B cell (primary cell): ENCODE measurements around the gene TMEM150A. TPM values are rescaled to one million over a fixed set of nuclear protein-coding genes. Genes with fewer than 3 reads are reported as not detected.

Experiments
- ATAC-seq: fragments of 200-7000 bp; cut with Tn5 transposase; one replicate; pipeline ENCODE4 v1.10.0; 2021; ENCODE audit warnings: low read depth, mild to moderate bottlenecking, moderate number of reproducible peaks, moderate library complexity
- CTCF ChIA-PET: fragments of 350-600 bp; sonication (Branson Sonifier 250); formaldehyde crosslinking; loops from one replicate; lab custom pipeline; 2021; ENCODE audit warnings: antibody characterized with exemption, inconsistent platforms; lab: Charles Lee
- POLR2A ChIA-PET: fragments of 350-600 bp; sonication (Branson Sonifier 250); formaldehyde crosslinking; loops from one replicate; lab custom pipeline; 2021; ENCODE audit warnings: antibody characterized with exemption; lab: Charles Lee
- DNase-seq: peaks from one replicate; pipeline ENCODE4 v3.0.0; 2013
- H2AFZ ChIP-seq: 2 replicates; pipeline ENCODE4 v1.6.1; 2012; ENCODE audit warnings: mild to moderate bottlenecking, low read depth, low read length; ENCODE audit not compliant: insufficient read depth, poor library complexity, severe bottlenecking
- H3K27ac ChIP-seq, 2 donors: 1 replicate in 1 of 2; 2 replicates in 1 of 2; pipeline ENCODE4 v1.5.1; 2012 to 2013; ENCODE audit warnings: low read length in 2 of 2, mild to moderate bottlenecking in 2 of 2, moderate library complexity in 1 of 2
- H3K27me3 ChIP-seq, 4 experiments: fragments of 200-600 bp in 1 of 4; sonication (generic) in 1 of 4; replicated peaks in 1 of 4; 1 replicate in 2 of 4; 2 replicates in 2 of 4; pipeline versions ENCODE4 v1.6.1 to v1.7.0; 2013 to 2016; ENCODE audit warnings: low read length in 3 of 4, mild to moderate bottlenecking in 2 of 4, mixed read lengths in 1 of 4, moderate library complexity in 1 of 4; ENCODE audit not compliant: insufficient read depth in 4 of 4, control insufficient read depth in 3 of 4; ENCODE audit errors: control extremely low read depth in 1 of 4
- H3K36me3 ChIP-seq, 2 experiments: replicated peaks in 1 of 2; 1 replicate in 1 of 2; 2 replicates in 1 of 2; pipeline versions ENCODE4 v1.6.1 to v1.7.1; 2013; ENCODE audit warnings: low read length in 1 of 2; ENCODE audit not compliant: insufficient read depth in 2 of 2, control insufficient read depth in 1 of 2; ENCODE audit errors: control extremely low read depth in 1 of 2, extremely low read depth in 1 of 2
- H3K4me1 ChIP-seq, 2 donors: fragments of 200-600 bp in 1 of 2; sonication (generic) in 1 of 2; 1 replicate in 1 of 2; 2 replicates in 1 of 2; pipeline versions ENCODE4 v1.5.1 to v1.6.1; 2013 to 2017; ENCODE audit warnings: low read length in 2 of 2; ENCODE audit not compliant: control insufficient read depth in 2 of 2, insufficient read depth in 2 of 2
- H3K4me2 ChIP-seq: replicated peaks from 2 replicates; pipeline ENCODE3; 2012; ENCODE audit warnings: mild to moderate bottlenecking, low read depth, low read length; ENCODE audit not compliant: poor library complexity, severe bottlenecking
- H3K4me3 ChIP-seq, 5 experiments: fragments of 200-600 bp in 1 of 5; sonication (generic) in 1 of 5; 1 replicate in 3 of 5; 2 replicates in 2 of 5; pipeline versions ENCODE4 v1.5.1 to v1.7.0; 2011 to 2016; ENCODE audit warnings: low read length in 4 of 5, mild to moderate bottlenecking in 4 of 5, low read depth in 2 of 5, control low read depth in 1 of 5, moderate library complexity in 1 of 5; ENCODE audit not compliant: insufficient read depth in 1 of 5; ENCODE audit errors: control extremely low read depth in 1 of 5, extremely low read depth in 1 of 5
- H3K79me2 ChIP-seq: fragments of 200-600 bp; sonication (generic); one replicate; pipeline ENCODE4 v1.6.0; 2016; ENCODE audit warnings: low read length; ENCODE audit not compliant: control insufficient read depth, insufficient read depth
- H3K9ac ChIP-seq: fragments of 200-600 bp; sonication (generic); 2 replicates; pipeline ENCODE4 v1.6.1; 2017; ENCODE audit warnings: mild to moderate bottlenecking, low read length, moderate library complexity
- H3K9me3 ChIP-seq, 3 donors: one replicate each; pipeline versions ENCODE4 v1.6.1 to v1.7.1; 2013; ENCODE audit warnings: low read length in 2 of 3; ENCODE audit not compliant: control insufficient read depth in 2 of 3, insufficient read depth in 1 of 3; ENCODE audit errors: control extremely low read depth in 1 of 3
- H4K20me1 ChIP-seq: 2 replicates; pipeline ENCODE4 v1.6.0; 2012; ENCODE audit warnings: mild to moderate bottlenecking, low read length; ENCODE audit not compliant: insufficient read depth, control insufficient read depth, poor library complexity, severe bottlenecking
- H3K27ac Mint-ChIP-seq: one replicate; pipeline ENCODE4 v1.8.0; 2021; ENCODE audit warnings: mixed read lengths
- H3K27me3 Mint-ChIP-seq: one replicate; pipeline ENCODE4 v1.8.0; 2021; ENCODE audit warnings: mixed read lengths
- H3K4me1 Mint-ChIP-seq: one replicate; pipeline ENCODE4 v1.8.0; 2021; ENCODE audit warnings: mixed read lengths
- H3K4me3 Mint-ChIP-seq: one replicate; pipeline ENCODE4 v1.8.0; 2021; ENCODE audit warnings: mixed read lengths
- H3K9me3 Mint-ChIP-seq: one replicate; pipeline ENCODE4 v1.8.0; 2022; ENCODE audit warnings: mixed read lengths; ENCODE audit not compliant: insufficient read depth
- CTCF ChIP-seq: fragments of 200-600 bp; IDR thresholded peaks from one replicate; pipeline ENCODE4 v1.8.0; 2022; ENCODE audit warnings: antibody characterized with exemption, mild to moderate bottlenecking
- EZH2 ChIP-seq: IDR thresholded peaks from 2 replicates; pipeline ENCODE4 v1.6.1; 2012; ENCODE audit warnings: borderline replicate concordance, low read depth, mild to moderate bottlenecking, moderate library complexity, low read length; ENCODE audit not compliant: insufficient read depth, poor library complexity, severe bottlenecking
- WGBS: methylation state at CpG from one replicate; pipeline ENCODE4 v1.1.5; 2013; ENCODE audit warnings: missing lambda C conversion rate; ENCODE audit not compliant: insufficient coverage; 5-methylcytosine and 5-hydroxymethylcytosine counted together
- intact Hi-C: fragments of 100-400 bp; cut with micrococcal nuclease; formaldehyde crosslinking; loops from one replicate; pipeline ENCODE4 v1.10.0; 2022
- polyA plus RNA-seq: library from polyadenylated mRNA; depleted of rRNA; stranded (reverse); fragments of >200 nt; gene quantifications from 2 replicates; pipeline ENCODE4 v1.2.3, GENCODE V29; 2012
- total RNA-seq, 2 donors: library from RNA; stranded (reverse); fragments of 120-200 nt in 1 of 2; gene quantifications; 1 replicate in 1 of 2; 2 replicates in 1 of 2; pipeline versions ENCODE4 v1.2.3 to v1.2.4, GENCODE V29; 2013 to 2022

TMEM150A gene
- total and polyA plus RNA-seq, 2 donors (not counting 1 experiment from before 2014, with no cell fraction given): 23.0 to 26.4 TPM

- 11% methylated on average over 23 of the region's 24 CpGs for WGBS
- DNase-seq: no peak
- Histone ChIP-seq H3K27ac (peak overlapping the region; percentile 21 to 83), H3K4me1 (peaks cover 11 to 25% of the 10 kb centered on the region in 2 donors), H3K79me2 (peaks cover 20% of the 10 kb centered on the region), H3K9me3 (no peaks in the 10 kb centered on the region), H3K4me2 (peak overlapping the region; percentile 76), H3K27me3 (no peaks in the 10 kb centered on the region), H2AFZ (peak overlapping the region; percentile 89), H3K9ac (peak overlapping the region; percentile 80), H3K4me3 (peak overlapping the region; percentile 72 to 88 (median 76)), H3K36me3 (peaks cover 0 to 24% of the 10 kb centered on the region in 2 experiments), H4K20me1 (peaks cover 24% of the 10 kb centered on the region)
- Mint-ChIP-seq H3K27ac (peak overlapping the region; percentile 95), H3K27me3 (no peaks in the 10 kb centered on the region), H3K9me3 (no peaks in the 10 kb centered on the region), H3K4me1 (peaks cover 33% of the 10 kb centered on the region), H3K4me3 (peak overlapping the region; percentile 98)
- intact Hi-C loops: loop anchor here (10.0 kb wide), 1 partner anchor 494 kb away; the partner anchor contains the start of genes POLR1A and PTCD3
- ChIA-PET CTCF (interaction anchor here (0.6 to 2.5 kb wide), 5 partner anchors 8 to 59 kb away, joined by 3 to 6 read pairs (median 4); partner anchors contain the start of gene TMEM150A), POLR2A (interaction anchor here (0.5 to 1.4 kb wide), 6 partner anchors 8 to 219 kb away, joined by 3 to 11 read pairs (median 6); partner anchors contain the start of genes MAT2A, RNF181, SH2D6 and TMEM150A)
- TF ChIP-seq CTCF (no peak), EZH2 (no peak)
- no peak for ATAC-seq
Observed at GRCh38 chr2:85611217-85611704, 8.8 kb upstream of the TMEM150A start.
